GM12892 (cell line): ENCODE results near the gene RIN1.

Source experiments
- DNase-seq: peaks from one replicate; pipeline ENCODE4 v3.0.0; 2011; ENCODE audit not compliant: insufficient read length
- FAIRE-seq: peaks from 2 replicates; lab custom pipeline; 2011; peaks lifted over from hg19 to GRCh38; lab: Jason Lieb, UNC
- POLR2A ChIP-seq: IDR thresholded peaks from 2 replicates; pipeline ENCODE4 v1.6.1; 2011; ENCODE audit warnings: low read depth, low read length, control low read depth
- POLR2AphosphoS5 ChIP-seq: IDR thresholded peaks from 2 replicates; pipeline ENCODE4 v1.6.1; 2011; ENCODE audit warnings: low read depth, low read length, control low read depth
- TAF1 ChIP-seq: IDR thresholded peaks from 2 replicates; pipeline ENCODE4 v1.6.1; 2011; ENCODE audit warnings: low read depth, mild to moderate bottlenecking, control low read depth, low read length, borderline replicate concordance

The RIN1 gene

GRCh38 chr11:66292543-66293332 is 43.5 kb downstream of the RIN1 start:
- DNase-seq (no peak), FAIRE-seq (no peak)
- TF ChIP-seq TAF1 (no peak), POLR2A (no peak), POLR2AphosphoS5 (no peak)

GRCh38 chr11:66291706-66292542 is 44.3 kb downstream of the RIN1 start, which contains the start of gene TMEM151A:
TSS of gene TMEM151A (plus strand) at chr11:66291894. CDS start at chr11:66292014, 120 bp downstream.
- DNase-seq = no peak
- FAIRE-seq = no peak

GRCh38 chr11:66291303-66291705 is 44.9 kb downstream of the RIN1 start:
- no peak for FAIRE-seq
- no peak for DNase-seq
- TF ChIP-seq POLR2AphosphoS5 (no peak), TAF1 (no peak), POLR2A (no peak)

More at GRCh38 chr11:66291706-66292542, 44.3 kb downstream of the RIN1 start, which contains the start of gene TMEM151A:
- no peak for TF ChIP-seq TAF1
- no peak for TF ChIP-seq POLR2A
- no peak for TF ChIP-seq POLR2AphosphoS5

GRCh38 chr11:66290330-66290621 is 46.0 kb downstream of the RIN1 start:
- no peak for FAIRE-seq
- no peak for TF ChIP-seq TAF1
- no peak for TF ChIP-seq POLR2A
- no peak for TF ChIP-seq POLR2AphosphoS5

GRCh38 chr11:66289548-66290329 is 46.5 kb downstream of the RIN1 start:
- DNase-seq = peak; percentile 90
- no peak for TF ChIP-seq POLR2A
- TF ChIP-seq TAF1 = peak; percentile 22; the same call in 1 of the 2 replicates
- FAIRE-seq = no peak

More at GRCh38 chr11:66290330-66290621, 46.0 kb downstream of the RIN1 start:
- DNase-seq = no peak

GRCh38 chr11:66288671-66289547 is 47.3 kb downstream of the RIN1 start, which contains the start of gene YIF1A:
TSS of gene YIF1A (minus strand) at chr11:66289143. CDS start at chr11:66288985, 158 bp downstream.
- FAIRE-seq (peak; percentile 100), DNase-seq (peak; percentile 100)
- TF ChIP-seq POLR2AphosphoS5 (peak; percentile 71), POLR2A (peak; percentile 89), TAF1 (0 out of 2 replicates have a peak, but pooled peaks have one; percentile 27)

- TF ChIP-seq POLR2A (no peak), TAF1 (no peak), POLR2AphosphoS5 (no peak)
- DNase-seq = no peak
- FAIRE-seq = no peak
Measured at GRCh38 chr11:66287889-66288670, 48.2 kb downstream of the RIN1 start.

- no peak for DNase-seq
- TF ChIP-seq POLR2A (no peak), TAF1 (no peak), POLR2AphosphoS5 (no peak)
- peak; percentile 40 for FAIRE-seq
Measured at GRCh38 chr11:66287211-66287888, 48.9 kb downstream of the RIN1 start.

GRCh38 chr11:66286699-66287098 is 49.5 kb downstream of the RIN1 start:
- FAIRE-seq (no peak), DNase-seq (no peak)
- TF ChIP-seq POLR2A (no peak), TAF1 (no peak), POLR2AphosphoS5 (no peak)
